Measurements from ENCODE around the gene PIKFYVE. TPM values are rescaled to one million over a fixed set of nuclear protein-coding genes. Genes with fewer than 3 reads are reported as not detected.
A peak's percentile ranks its signal among the peaks of the same experiment; 100 is the strongest.

PIKFYVE gene
- total RNA-seq, 1 donor from 2014 or later: 13.9 TPM

GRCh38 chr2:208366215-208367127 lies 100.4 kb downstream of the PIKFYVE start:
- no peak for DNase-seq
- Histone ChIP-seq H3K4me3 (no peak overlapping the region), H3K9me3 (replicated peaks) (peaks cover 17% of the 10 kb centered on the region), H3K36me3 (no peaks in the 10 kb centered on the region), H3K4me1 (no peaks in the 10 kb centered on the region), H3K27ac (replicated peaks) (no peak overlapping the region), H3K27me3 (ENCODE audit: low read depth) (no peaks in the 10 kb centered on the region)
- TF ChIP-seq CTCF (IDR thresholded peaks at IDR 0.05; ENCODE audit: borderline replicate concordance): no peak
- intact Hi-C loops (cut with micrococcal nuclease): no loop called here

- Histone ChIP-seq H3K36me3 (no peaks in the 10 kb centered on the region), H3K27ac (replicated peaks) (no peak overlapping the region), H3K27me3 (ENCODE audit: low read depth) (no peaks in the 10 kb centered on the region), H3K4me3 (no peak overlapping the region), H3K9me3 (replicated peaks) (peaks cover 13% of the 10 kb centered on the region), H3K4me1 (no peaks in the 10 kb centered on the region)
- DNase-seq: no peak
- intact Hi-C loops (cut with micrococcal nuclease): no loop called here
- TF ChIP-seq CTCF (IDR thresholded peaks at IDR 0.05; ENCODE audit: borderline replicate concordance): no peak
Observed at GRCh38 chr2:208369091-208369490, 103.0 kb downstream of the PIKFYVE start.

- no peak overlapping the region for H3K4me3 ChIP-seq
- H3K36me3 ChIP-seq: no peaks in the 10 kb centered on the region
- intact Hi-C loops (cut with micrococcal nuclease): no loop called here
- peaks cover 7% of the 10 kb centered on the region for H3K27me3 ChIP-seq (ENCODE audit: low read depth)
- no peaks in the 10 kb centered on the region for H3K9me3 ChIP-seq (replicated peaks)
- H3K4me1 ChIP-seq: no peaks in the 10 kb centered on the region
- TF ChIP-seq CTCF (IDR thresholded peaks at IDR 0.05; ENCODE audit: borderline replicate concordance): no peak
- DNase-seq: no peak
- H3K27ac ChIP-seq (replicated peaks): no peak overlapping the region
Observed at GRCh38 chr2:208370881-208371633, 105.0 kb downstream of the PIKFYVE start.

GRCh38 chr2:208371634-208371935 lies 105.5 kb downstream of the PIKFYVE start:
- no peak overlapping the region for H3K27ac ChIP-seq (replicated peaks)
- TF ChIP-seq CTCF (IDR thresholded peaks at IDR 0.05; ENCODE audit: borderline replicate concordance): no peak
- peaks cover 7% of the 10 kb centered on the region for H3K27me3 ChIP-seq (ENCODE audit: low read depth)
- H3K36me3 ChIP-seq: no peaks in the 10 kb centered on the region
- no peak overlapping the region for H3K4me3 ChIP-seq
- no peak for DNase-seq
- intact Hi-C loops (cut with micrococcal nuclease): no loop called here
- no peaks in the 10 kb centered on the region for H3K4me1 ChIP-seq
- no peaks in the 10 kb centered on the region for H3K9me3 ChIP-seq (replicated peaks)

GRCh38 chr2:208373460-208374089 lies 107.5 kb downstream of the PIKFYVE start:
- Histone ChIP-seq H3K27ac (replicated peaks) (no peak overlapping the region), H3K9me3 (replicated peaks) (no peaks in the 10 kb centered on the region), H3K4me3 (no peak overlapping the region), H3K36me3 (no peaks in the 10 kb centered on the region), H3K27me3 (ENCODE audit: low read depth) (peaks cover 7% of the 10 kb centered on the region), H3K4me1 (no peaks in the 10 kb centered on the region)
- intact Hi-C loops (cut with micrococcal nuclease): no loop called here
- peak; percentile 89 for TF ChIP-seq CTCF (IDR thresholded peaks at IDR 0.05; ENCODE audit: borderline replicate concordance)
- no peak for DNase-seq
